ENCODE data around the gene DOCK1. TPM values are rescaled to one million over a fixed set of nuclear protein-coding genes. Genes with fewer than 3 reads are reported as not detected.

Gene DOCK1
- total and polyA plus RNA-seq, 2 donors (not counting 1 experiment from before 2014, with no cell fraction given) = 20.5 to 91.0 TPM

DNA sequence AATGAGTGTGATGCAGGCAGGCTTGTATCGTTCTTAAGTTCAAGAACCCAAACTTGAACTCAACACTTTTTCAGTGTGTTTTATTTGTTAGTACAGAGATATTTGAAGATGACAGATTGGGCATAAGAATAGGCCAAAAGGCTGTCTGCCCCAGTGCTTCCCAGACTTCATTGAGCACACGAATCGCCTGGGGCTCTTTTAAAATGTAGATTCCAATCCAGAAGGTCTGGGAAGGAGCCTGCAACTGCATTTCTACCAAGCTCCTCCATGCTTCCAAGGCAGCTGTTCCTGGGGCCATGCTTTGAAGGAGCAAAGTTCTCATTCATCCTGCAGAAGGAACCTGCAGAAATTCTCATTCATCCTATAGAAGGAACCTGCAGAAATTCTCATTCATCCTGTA lies 405.7 kb downstream of the DOCK1 start:
- H3K27me3 ChIP-seq (ENCODE audit: control insufficient read depth, insufficient read depth, low read length) = no peaks in the 10 kb centered on the region
- H2AFZ ChIP-seq (ENCODE audit: low read length) = no peak overlapping the region
- H3K9ac ChIP-seq (ENCODE audit: insufficient read depth, low read length) = no peak overlapping the region
- H3K27ac ChIP-seq (ENCODE audit: insufficient read depth, low read length) = no peak overlapping the region
- no peaks in the 10 kb centered on the region for H4K20me1 ChIP-seq (ENCODE audit: control insufficient read depth, extremely low read depth, insufficient read depth, low read length)
- H3K36me3 ChIP-seq (ENCODE audit: control insufficient read depth, insufficient read depth, low read length) = no peaks in the 10 kb centered on the region
- no peaks in the 10 kb centered on the region for H3K4me1 ChIP-seq (ENCODE audit: control insufficient read depth, extremely low read depth, insufficient read depth, low read length)
- H3K9me3 ChIP-seq (ENCODE audit: control insufficient read depth, insufficient read depth, low read depth, low read length) = no peaks in the 10 kb centered on the region
- no peak for DNase-seq (ENCODE audit: low read depth in 2 of 2)
- TF ChIP-seq EZH2 (IDR thresholded peaks at IDR 0.05; ENCODE audit: low read length, missing control alignments) (no peak), CTCF (conservative IDR thresholded peaks at IDR 0.05 in 1 of 2, IDR thresholded peaks at IDR 0.05 in 1 of 2; ENCODE audit: low read depth in 1 of 2, low read length in 2 of 2) (no peak)
- H3K4me2 ChIP-seq (ENCODE audit: extremely low read depth, insufficient read depth, low read length) = no peak overlapping the region
- H3K79me2 ChIP-seq (ENCODE audit: control insufficient read depth, insufficient read depth, low read length) = no peaks in the 10 kb centered on the region
- no peak overlapping the region for H3K4me3 ChIP-seq (replicated peaks in 1 of 4; ENCODE audit: control extremely low read depth in 1 of 4, insufficient read depth in 1 of 4, low read depth in 3 of 4, low read length in 4 of 4)

- Histone ChIP-seq H3K4me1 (ENCODE audit: control insufficient read depth, extremely low read depth, insufficient read depth, low read length) (no peaks in the 10 kb centered on the region), H3K79me2 (ENCODE audit: control insufficient read depth, insufficient read depth, low read length) (no peaks in the 10 kb centered on the region), H3K9ac (ENCODE audit: insufficient read depth, low read length) (no peak overlapping the region), H4K20me1 (ENCODE audit: control insufficient read depth, extremely low read depth, insufficient read depth, low read length) (no peaks in the 10 kb centered on the region), H2AFZ (ENCODE audit: low read length) (no peak overlapping the region), H3K4me2 (ENCODE audit: extremely low read depth, insufficient read depth, low read length) (no peak overlapping the region), H3K36me3 (ENCODE audit: control insufficient read depth, insufficient read depth, low read length) (no peaks in the 10 kb centered on the region), H3K9me3 (ENCODE audit: control insufficient read depth, insufficient read depth, low read depth, low read length) (no peaks in the 10 kb centered on the region), H3K27me3 (ENCODE audit: control insufficient read depth, insufficient read depth, low read length) (no peaks in the 10 kb centered on the region), H3K27ac (ENCODE audit: insufficient read depth, low read length) (no peak overlapping the region), H3K4me3 (replicated peaks in 1 of 4; ENCODE audit: control extremely low read depth in 1 of 4, insufficient read depth in 1 of 4, low read depth in 3 of 4, low read length in 4 of 4) (no peak overlapping the region)
- TF ChIP-seq CTCF (conservative IDR thresholded peaks at IDR 0.05 in 1 of 2, IDR thresholded peaks at IDR 0.05 in 1 of 2; ENCODE audit: low read depth in 1 of 2, low read length in 2 of 2) (no peak), EZH2 (IDR thresholded peaks at IDR 0.05; ENCODE audit: low read length, missing control alignments) (no peak)
- no peak for DNase-seq (ENCODE audit: low read depth in 2 of 2)
These were observed 408.9 kb downstream of the DOCK1 start for GRCh38 chr10:127313996-127314700.

DNA sequence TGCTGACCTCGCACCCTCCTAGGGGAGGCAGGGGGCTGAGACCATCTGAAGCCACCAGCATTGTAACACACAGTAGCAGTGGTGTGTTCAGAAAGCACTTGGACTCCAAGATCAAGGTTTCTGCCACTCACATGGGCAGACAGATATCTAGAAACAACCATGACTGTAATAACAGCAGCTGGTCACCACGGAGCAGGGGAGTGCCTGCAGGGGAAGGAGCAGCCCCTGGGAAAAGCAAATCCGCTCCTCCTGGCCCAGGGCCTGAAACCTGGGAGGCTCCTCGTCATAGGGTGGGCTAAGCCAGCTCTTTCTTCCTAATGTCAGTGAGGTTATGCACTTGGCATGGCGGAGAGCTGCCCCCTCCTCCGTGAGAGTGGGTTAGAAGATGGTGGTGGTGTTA lies 409.6 kb downstream of the DOCK1 start:
- no peaks in the 10 kb centered on the region for H3K4me1 ChIP-seq (ENCODE audit: control insufficient read depth, extremely low read depth, insufficient read depth, low read length)
- DNase-seq (ENCODE audit: low read depth in 2 of 2) = no peak
- H3K9me3 ChIP-seq (ENCODE audit: control insufficient read depth, insufficient read depth, low read depth, low read length) = no peaks in the 10 kb centered on the region
- H3K79me2 ChIP-seq (ENCODE audit: control insufficient read depth, insufficient read depth, low read length) = no peaks in the 10 kb centered on the region
- no peak overlapping the region for H3K9ac ChIP-seq (ENCODE audit: insufficient read depth, low read length)
- TF ChIP-seq EZH2 (IDR thresholded peaks at IDR 0.05; ENCODE audit: low read length, missing control alignments) (no peak), CTCF (conservative IDR thresholded peaks at IDR 0.05 in 1 of 2, IDR thresholded peaks at IDR 0.05 in 1 of 2; ENCODE audit: low read depth in 1 of 2, low read length in 2 of 2) (no peak)
- no peak overlapping the region for H2AFZ ChIP-seq (ENCODE audit: low read length)
- H3K4me3 ChIP-seq (replicated peaks in 1 of 4; ENCODE audit: control extremely low read depth in 1 of 4, insufficient read depth in 1 of 4, low read depth in 3 of 4, low read length in 4 of 4) = no peak overlapping the region
- H4K20me1 ChIP-seq (ENCODE audit: control insufficient read depth, extremely low read depth, insufficient read depth, low read length) = no peaks in the 10 kb centered on the region
- H3K4me2 ChIP-seq (ENCODE audit: extremely low read depth, insufficient read depth, low read length) = no peak overlapping the region
- H3K27me3 ChIP-seq (ENCODE audit: control insufficient read depth, insufficient read depth, low read length) = no peaks in the 10 kb centered on the region
- H3K36me3 ChIP-seq (ENCODE audit: control insufficient read depth, insufficient read depth, low read length) = no peaks in the 10 kb centered on the region
- H3K27ac ChIP-seq (ENCODE audit: insufficient read depth, low read length) = no peak overlapping the region

Data from fibroblast of lung (primary cell).